ENCODE data around the gene TVP23A. TPM values are rescaled to one million over a fixed set of nuclear protein-coding genes. Genes with fewer than 3 reads are reported as not detected.
A peak's percentile ranks its signal among the peaks of the same experiment; 100 is the strongest.

TVP23A gene
- total and polyA plus RNA-seq, 2 donors (not counting 1 experiment from before 2014, with no cell fraction given), result 0.37 to 3.2 TPM

GRCh38 chr16:10808218-10808617, 10.4 kb downstream of the TVP23A start:
- DNase-seq, result no peak
- Histone ChIP-seq H3K4me2 (replicated peaks; ENCODE audit: low read depth, low read length, poor library complexity, severe bottlenecking) (no peak overlapping the region), H3K4me1 (ENCODE audit: control insufficient read depth in 2 of 2, insufficient read depth in 2 of 2, low read length in 2 of 2) (peaks cover 19 to 56% of the 10 kb centered on the region in 2 donors), H3K9ac (ENCODE audit: low read length) (no peak overlapping the region), H2AFZ (ENCODE audit: insufficient read depth, low read depth, low read length, poor library complexity, severe bottlenecking) (no peak overlapping the region), H3K27ac (ENCODE audit: low read length in 2 of 2) (no peak overlapping the region), H4K20me1 (ENCODE audit: control insufficient read depth, insufficient read depth, low read length, poor library complexity, severe bottlenecking) (no peaks in the 10 kb centered on the region), H3K9me3 (ENCODE audit: control extremely low read depth in 1 of 3, control insufficient read depth in 2 of 3, insufficient read depth in 1 of 3, low read length in 2 of 3) (peaks cover 0 to 7% (median 0%) of the 10 kb centered on the region in 3 donors), H3K36me3 (replicated peaks in 1 of 2; ENCODE audit: control extremely low read depth in 1 of 2, control insufficient read depth in 1 of 2, extremely low read depth in 1 of 2, insufficient read depth in 2 of 2, low read length in 1 of 2) (no peaks in the 10 kb centered on the region), H3K27me3 (replicated peaks in 1 of 4; ENCODE audit: control extremely low read depth in 1 of 4, control insufficient read depth in 3 of 4, insufficient read depth in 4 of 4, low read length in 3 of 4) (no peaks in the 10 kb centered on the region), H3K79me2 (ENCODE audit: control insufficient read depth, insufficient read depth, low read length) (peaks cover 10% of the 10 kb centered on the region), H3K4me3 (ENCODE audit: control extremely low read depth in 1 of 5, extremely low read depth in 1 of 5, insufficient read depth in 1 of 5, low read depth in 2 of 5, low read length in 4 of 5) (no peak overlapping the region)
- intact Hi-C loops (cut with micrococcal nuclease), result loop anchor here (2.0 to 5.0 kb wide), 3 partner anchors 36 to 69 kb away; partner anchors contain the start of gene CIITA
- ChIA-PET POLR2A (interaction anchor here (0.5 to 1.7 kb wide), 3 partner anchors 60 to 130 kb away, joined by 3 to 5 read pairs (median 4); no protein-coding TSS in a partner anchor), CTCF (interaction anchor here (1.1 to 1.6 kb wide), 4 partner anchors 23 to 110 kb away, joined by 3 to 11 read pairs (median 4); partner anchors contain the start of gene CIITA)
- 60% methylated on average over 2 of the region's 3 CpGs for WGBS (ENCODE audit: insufficient coverage)
- H3K4me3 Mint-ChIP-seq, result peak overlapping the region; percentile 15
- peaks cover 76% of the 10 kb centered on the region for H3K4me1 Mint-ChIP-seq
- no peaks in the 10 kb centered on the region for H3K9me3 Mint-ChIP-seq (ENCODE audit: insufficient read depth)
- no peak for ATAC-seq (ENCODE audit: low read depth)
- peak overlapping the region; percentile 84 for H3K27ac Mint-ChIP-seq
- TF ChIP-seq EZH2 (IDR thresholded peaks at IDR 0.05; ENCODE audit: borderline replicate concordance, insufficient read depth, low read depth, low read length, poor library complexity, severe bottlenecking), result no peak
- TF ChIP-seq CTCF (IDR thresholded peaks at IDR 0.05), result no peak
- no peaks in the 10 kb centered on the region for H3K27me3 Mint-ChIP-seq

- CTCF ChIA-PET, result interaction anchor here (0.8 to 1.7 kb wide), 5 partner anchors 20 to 83 kb away, joined by 3 to 11 read pairs (median 3); partner anchors contain the start of gene CIITA
- peaks cover 0 to 7% (median 0%) of the 10 kb centered on the region in 3 donors for H3K9me3 ChIP-seq (ENCODE audit: control extremely low read depth in 1 of 3, control insufficient read depth in 2 of 3, insufficient read depth in 1 of 3, low read length in 2 of 3)
- Mint-ChIP-seq H3K9me3 (ENCODE audit: insufficient read depth) (no peaks in the 10 kb centered on the region), H3K27me3 (no peaks in the 10 kb centered on the region), H3K27ac (peak overlapping the region; percentile 84), H3K4me1 (peaks cover 64% of the 10 kb centered on the region), H3K4me3 (peak overlapping the region; percentile 74)
- intact Hi-C loops (cut with micrococcal nuclease), result loop anchor here (1.0 to 5.0 kb wide), 3 partner anchors 34 to 85 kb away; no protein-coding TSS in a partner anchor
- no peak for TF ChIP-seq CTCF (IDR thresholded peaks at IDR 0.05)
- TF ChIP-seq EZH2 (IDR thresholded peaks at IDR 0.05; ENCODE audit: borderline replicate concordance, insufficient read depth, low read depth, low read length, poor library complexity, severe bottlenecking), result no peak
- H3K27ac ChIP-seq (ENCODE audit: low read length in 2 of 2), result no peak overlapping the region
- H3K4me2 ChIP-seq (replicated peaks; ENCODE audit: low read depth, low read length, poor library complexity, severe bottlenecking), result no peak overlapping the region
- ATAC-seq (ENCODE audit: low read depth) (peak; percentile 37), DNase-seq (peak; percentile 44)
- no peak overlapping the region for H2AFZ ChIP-seq (ENCODE audit: insufficient read depth, low read depth, low read length, poor library complexity, severe bottlenecking)
- no peak overlapping the region for H3K9ac ChIP-seq (ENCODE audit: low read length)
- H3K4me1 ChIP-seq (ENCODE audit: control insufficient read depth in 2 of 2, insufficient read depth in 2 of 2, low read length in 2 of 2), result peaks cover 8 to 45% of the 10 kb centered on the region in 2 donors
- no peak overlapping the region for H3K4me3 ChIP-seq (ENCODE audit: control extremely low read depth in 1 of 5, extremely low read depth in 1 of 5, insufficient read depth in 1 of 5, low read depth in 2 of 5, low read length in 4 of 5)
- no peaks in the 10 kb centered on the region for H4K20me1 ChIP-seq (ENCODE audit: control insufficient read depth, insufficient read depth, low read length, poor library complexity, severe bottlenecking)
- POLR2A ChIA-PET, result interaction anchor here (0.6 to 1.1 kb wide), 3 partner anchors 56 to 84 kb away, joined by 4 read pairs; partner anchors contain the start of gene NUBP1
- 82% methylated on average over 2 of the region's 6 CpGs for whole genome bisulfite sequencing (ENCODE audit: insufficient coverage)
- H3K27me3 ChIP-seq (replicated peaks in 1 of 4; ENCODE audit: control extremely low read depth in 1 of 4, control insufficient read depth in 3 of 4, insufficient read depth in 4 of 4, low read length in 3 of 4), result no peaks in the 10 kb centered on the region
- peaks cover 10% of the 10 kb centered on the region for H3K79me2 ChIP-seq (ENCODE audit: control insufficient read depth, insufficient read depth, low read length)
- no peaks in the 10 kb centered on the region for H3K36me3 ChIP-seq (replicated peaks in 1 of 2; ENCODE audit: control extremely low read depth in 1 of 2, control insufficient read depth in 1 of 2, extremely low read depth in 1 of 2, insufficient read depth in 2 of 2, low read length in 1 of 2)
Measured at GRCh38 chr16:10806698-10807097, 11.9 kb downstream of the TVP23A start.
